HAP-1 (cell line): ENCODE measurements around the gene SCAMP4.

Experiments used
- DNase-seq, 2 experiments: peaks; one replicate each; pipeline ENCODE4 v3.0.0-alpha.2; 2016 to 2020; ENCODE audit warnings: low spot score in 2 of 2
- H3K27me3 ChIP-seq: fragments of 250-450 bp; sonication (Bioruptor Pico); 2 replicates; pipeline ENCODE4 v1.5.1; 2020; ENCODE audit warnings: low read depth, mild to moderate bottlenecking, moderate library complexity
- H3K36me3 ChIP-seq: fragments of 250-450 bp; sonication (Bioruptor Pico); replicated peaks from 2 replicates; pipeline ENCODE4 v1.5.1; 2020; ENCODE audit warnings: mild to moderate bottlenecking
- H3K4me1 ChIP-seq: fragments of 250-450 bp; sonication (Bioruptor Pico); 2 replicates; pipeline ENCODE4 v1.5.1; 2020; ENCODE audit warnings: mild to moderate bottlenecking
- H3K4me3 ChIP-seq: fragments of 250-450 bp; sonication (Bioruptor Pico); 2 replicates; pipeline ENCODE4 v1.5.1; 2020; ENCODE audit warnings: mild to moderate bottlenecking, moderate library complexity
- H3K9me3 ChIP-seq: fragments of 250-450 bp; sonication (Bioruptor Pico); 2 replicates; pipeline ENCODE4 v1.5.1; 2020; ENCODE audit warnings: mild to moderate bottlenecking, moderate library complexity
- in situ Hi-C: fragments of 300-500 bp; cut with MboI; formaldehyde crosslinking; loops from 3 replicates; pipeline ENCODE4 v1.14.3; 2020; ENCODE audit warnings: low sequenced_read_pairs, inconsistent platforms, mixed read lengths

Gene SCAMP4

GRCh38 chr19:1862424-1863327 lies 42.5 kb upstream of the SCAMP4 start:
- peaks cover 21% of the 10 kb centered on the region for H3K4me1 ChIP-seq
- H3K9me3 ChIP-seq = no peaks in the 10 kb centered on the region
- H3K4me3 ChIP-seq = peak overlapping the region; percentile 75
- in situ Hi-C loops = no loop called here
- DNase-seq = peak in 1 of 2 experiments; percentile 69
- no peaks in the 10 kb centered on the region for H3K36me3 ChIP-seq
- H3K27me3 ChIP-seq = no peaks in the 10 kb centered on the region

DNA sequence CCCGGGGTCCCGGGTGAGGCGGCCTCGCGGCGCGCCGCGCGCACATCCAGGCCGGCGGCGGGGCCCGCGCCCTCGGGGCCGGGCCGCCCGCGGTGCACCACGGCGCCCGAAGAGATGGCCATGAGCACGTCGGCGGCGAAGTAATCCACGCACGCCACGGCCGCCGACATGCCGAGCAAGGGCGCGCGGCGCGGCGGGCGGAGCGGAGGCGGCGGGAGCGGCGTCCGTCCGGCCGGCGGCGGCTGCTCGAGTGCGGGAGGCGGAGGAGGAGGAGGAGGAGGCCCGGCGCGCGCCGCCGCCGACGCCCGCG lies 41.9 kb upstream of the SCAMP4 start, which contains the start of gene KLF16:
Gene KLF16 (minus strand): TSS at position 252 of the 310 bp plus-strand sequence. CDS start 82 bp downstream, at position 170.
- Histone ChIP-seq H3K4me1 (peaks cover 21% of the 10 kb centered on the region), H3K9me3 (no peaks in the 10 kb centered on the region), H3K36me3 (no peaks in the 10 kb centered on the region), H3K4me3 (peak within 1 kb of the TSS; percentile 75), H3K27me3 (no peaks in the 10 kb centered on the region)
- in situ Hi-C loops = no loop called here
- no peak for DNase-seq

DNA sequence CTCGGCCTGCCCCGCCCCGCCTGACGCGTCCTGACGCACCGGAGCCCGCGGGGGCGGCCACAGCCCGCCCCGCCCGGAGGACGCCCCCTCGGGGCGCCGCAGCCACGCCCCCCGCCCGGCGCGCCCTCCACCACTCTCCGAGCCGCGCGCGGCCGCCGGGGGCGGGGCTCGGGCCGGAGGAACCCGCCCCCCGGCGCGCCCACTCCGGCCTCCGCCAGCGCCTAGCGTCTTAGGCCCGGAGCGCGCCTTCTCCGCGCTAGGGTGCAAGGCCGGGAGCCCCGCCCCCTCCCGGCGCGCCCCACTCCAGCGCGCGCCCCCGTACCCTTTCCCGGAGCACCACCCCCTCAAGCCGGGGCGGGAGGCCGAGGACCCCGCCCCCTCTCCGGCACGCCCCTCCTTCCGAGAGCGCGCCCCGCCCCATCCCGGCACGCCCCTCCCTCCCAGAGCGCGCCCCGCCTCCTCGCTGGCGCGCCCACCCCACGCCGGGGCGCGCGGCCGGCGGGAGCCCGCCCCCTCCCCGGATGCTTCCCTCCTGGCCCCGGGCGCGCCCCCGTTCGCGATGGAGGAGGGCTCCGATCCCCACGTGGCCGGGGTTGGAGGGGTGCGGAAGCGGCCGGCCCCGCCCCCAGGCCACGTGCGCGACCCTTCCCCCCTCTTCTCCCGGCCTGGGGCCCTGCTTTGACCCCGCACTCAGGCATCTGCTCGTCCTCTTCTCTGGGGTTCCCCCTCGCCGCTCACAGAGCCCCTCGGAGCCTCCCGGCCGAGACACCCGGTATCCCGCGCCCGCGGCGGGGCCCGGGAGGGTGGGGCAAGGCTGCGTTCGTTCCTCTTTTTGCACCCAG lies 41.3 kb upstream of the SCAMP4 start:
- peak; percentile 87 to 96 for DNase-seq
- in situ Hi-C loops = no loop called here
- Histone ChIP-seq H3K27me3 (no peaks in the 10 kb centered on the region), H3K4me3 (peak overlapping the region; percentile 75), H3K36me3 (no peaks in the 10 kb centered on the region), H3K4me1 (peaks cover 21% of the 10 kb centered on the region), H3K9me3 (no peaks in the 10 kb centered on the region)

DNA sequence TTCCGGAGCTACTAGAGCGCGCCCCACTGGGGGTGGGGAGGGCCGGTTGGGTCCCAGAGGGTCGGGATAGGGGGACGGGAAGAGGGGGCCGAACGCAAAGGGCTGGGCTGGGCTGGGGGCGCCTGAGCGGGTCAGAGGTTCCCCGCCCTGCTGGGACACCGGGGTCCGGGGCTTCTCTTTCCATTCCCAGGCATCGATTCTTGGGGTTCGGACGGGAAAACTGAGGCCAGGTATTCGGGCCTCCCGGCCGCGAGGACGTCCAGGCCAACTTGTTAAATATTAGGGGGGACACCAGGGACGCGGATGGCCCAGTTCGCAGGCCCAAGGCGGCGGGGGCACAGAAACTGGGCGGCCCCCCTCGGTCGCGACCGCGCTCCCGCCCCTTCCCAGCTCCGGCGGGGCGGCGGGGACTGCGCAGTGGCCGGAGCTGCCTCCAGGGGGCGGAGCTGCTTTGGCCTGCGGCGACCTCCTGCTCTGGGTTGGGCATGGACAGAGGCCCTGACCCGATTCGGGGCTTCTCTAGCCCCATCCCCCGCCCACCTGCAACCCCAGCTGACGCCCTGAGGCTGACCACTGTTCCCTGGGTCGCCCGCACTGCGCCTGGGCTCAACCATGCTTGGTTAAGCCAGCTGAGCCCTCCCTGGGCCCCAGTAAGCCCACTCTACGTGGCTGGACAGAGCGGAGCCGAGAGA lies 40.6 kb upstream of the SCAMP4 start:
- Histone ChIP-seq H3K36me3 (no peaks in the 10 kb centered on the region), H3K4me3 (peak overlapping the region; percentile 75), H3K9me3 (no peaks in the 10 kb centered on the region), H3K27me3 (no peaks in the 10 kb centered on the region), H3K4me1 (peaks cover 14% of the 10 kb centered on the region)
- in situ Hi-C loops = no loop called here
- peak in 1 of 2 experiments; percentile 89 for DNase-seq

- no peaks in the 10 kb centered on the region for H3K36me3 ChIP-seq
Observed at GRCh38 chr19:1865172-1866010, 39.8 kb upstream of the SCAMP4 start.

DNA sequence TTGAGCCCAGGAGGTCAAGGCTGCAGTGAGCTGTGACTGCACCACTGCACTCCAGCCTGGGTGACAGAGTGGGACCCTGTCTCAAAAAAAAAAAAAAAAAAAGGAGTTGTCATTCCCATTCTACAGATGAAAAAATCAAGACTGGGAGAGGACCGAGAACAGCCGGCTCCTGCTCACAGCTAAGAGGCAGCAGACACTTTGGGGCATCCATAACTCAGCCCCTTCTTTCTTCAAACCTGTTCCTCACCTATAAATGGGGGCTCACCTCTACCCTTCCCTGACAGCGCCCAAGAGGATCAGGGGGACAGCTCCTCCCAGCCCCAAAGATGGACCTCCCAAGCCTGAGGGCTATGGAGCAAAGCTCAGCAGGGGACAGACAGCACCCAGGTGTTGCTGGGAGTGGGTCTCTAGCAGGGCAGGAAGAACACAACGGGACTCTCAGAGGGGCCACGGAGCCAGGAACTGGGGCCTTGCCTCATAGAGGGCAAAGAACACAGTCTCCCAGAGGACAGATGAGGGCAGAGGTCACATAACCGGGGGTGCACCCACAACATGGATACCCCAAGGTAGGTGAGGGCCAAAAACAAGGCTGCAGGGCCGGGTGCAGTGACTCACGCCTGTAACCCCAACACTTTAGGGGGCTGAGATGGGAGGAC lies 38.4 kb upstream of the SCAMP4 start:
- H3K27me3 ChIP-seq = no peaks in the 10 kb centered on the region
- in situ Hi-C loops = no loop called here
- peaks cover 5% of the 10 kb centered on the region for H3K4me1 ChIP-seq
- no peak overlapping the region for H3K4me3 ChIP-seq
- no peaks in the 10 kb centered on the region for H3K9me3 ChIP-seq
- no peak for DNase-seq
- no peaks in the 10 kb centered on the region; the same call in 1 of the 2 replicates for H3K36me3 ChIP-seq

More at GRCh38 chr19:1865172-1866010, 39.8 kb upstream of the SCAMP4 start:
- Histone ChIP-seq H3K27me3 (no peaks in the 10 kb centered on the region), H3K4me1 (peaks cover 8% of the 10 kb centered on the region), H3K4me3 (peak overlapping the region; percentile 75), H3K9me3 (no peaks in the 10 kb centered on the region)
- in situ Hi-C loops = no loop called here
- DNase-seq = no peak

DNA sequence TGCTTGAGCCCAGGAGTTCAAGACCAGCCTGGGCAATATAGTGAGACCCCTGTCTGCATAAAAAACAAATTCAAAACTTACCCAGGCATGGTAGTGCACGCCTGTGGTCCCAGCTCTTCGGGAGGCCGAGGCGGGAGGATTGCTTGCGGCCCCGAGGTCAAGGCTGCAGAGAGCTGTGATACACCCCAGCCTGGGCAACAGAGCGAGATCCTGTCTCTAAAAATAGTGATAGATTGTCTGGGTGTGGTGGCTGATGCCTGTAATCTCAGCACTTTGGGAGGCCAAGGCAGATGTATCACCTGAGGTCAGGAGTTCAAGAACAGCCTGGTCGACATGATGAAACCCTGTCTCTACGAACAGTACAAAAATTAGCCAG lies 37.9 kb upstream of the SCAMP4 start:
- Histone ChIP-seq H3K4me1 (peaks cover 5% of the 10 kb centered on the region), H3K4me3 (no peak overlapping the region), H3K9me3 (no peaks in the 10 kb centered on the region), H3K27me3 (no peaks in the 10 kb centered on the region), H3K36me3 (no peaks in the 10 kb centered on the region; the same call in 1 of the 2 replicates)
- in situ Hi-C loops = no loop called here
- DNase-seq = no peak

GRCh38 chr19:1868971-1869370 lies 36.2 kb upstream of the SCAMP4 start:
- H3K4me3 ChIP-seq = no peak overlapping the region

GRCh38 chr19:1871140-1871597 lies 34.0 kb upstream of the SCAMP4 start:
- Histone ChIP-seq H3K36me3 (peaks cover 9% of the 10 kb centered on the region), H3K4me3 (no peak overlapping the region), H3K27me3 (no peaks in the 10 kb centered on the region), H3K9me3 (no peaks in the 10 kb centered on the region), H3K4me1 (peaks cover 11% of the 10 kb centered on the region)
- in situ Hi-C loops = no loop called here
- DNase-seq = no peak

More at GRCh38 chr19:1868971-1869370, 36.2 kb upstream of the SCAMP4 start:
- H3K4me1 ChIP-seq = peaks cover 11% of the 10 kb centered on the region
- in situ Hi-C loops = no loop called here
- no peaks in the 10 kb centered on the region for H3K9me3 ChIP-seq
- no peak for DNase-seq
- peaks cover 9% of the 10 kb centered on the region for H3K36me3 ChIP-seq
- H3K27me3 ChIP-seq = no peaks in the 10 kb centered on the region

- Histone ChIP-seq H3K27me3 (no peaks in the 10 kb centered on the region), H3K9me3 (no peaks in the 10 kb centered on the region), H3K4me3 (no peak overlapping the region), H3K4me1 (peaks cover 15% of the 10 kb centered on the region), H3K36me3 (peaks cover 9% of the 10 kb centered on the region)
- no peak for DNase-seq
- in situ Hi-C loops = no loop called here
Observed at GRCh38 chr19:1871630-1872029, 33.6 kb upstream of the SCAMP4 start.

DNA sequence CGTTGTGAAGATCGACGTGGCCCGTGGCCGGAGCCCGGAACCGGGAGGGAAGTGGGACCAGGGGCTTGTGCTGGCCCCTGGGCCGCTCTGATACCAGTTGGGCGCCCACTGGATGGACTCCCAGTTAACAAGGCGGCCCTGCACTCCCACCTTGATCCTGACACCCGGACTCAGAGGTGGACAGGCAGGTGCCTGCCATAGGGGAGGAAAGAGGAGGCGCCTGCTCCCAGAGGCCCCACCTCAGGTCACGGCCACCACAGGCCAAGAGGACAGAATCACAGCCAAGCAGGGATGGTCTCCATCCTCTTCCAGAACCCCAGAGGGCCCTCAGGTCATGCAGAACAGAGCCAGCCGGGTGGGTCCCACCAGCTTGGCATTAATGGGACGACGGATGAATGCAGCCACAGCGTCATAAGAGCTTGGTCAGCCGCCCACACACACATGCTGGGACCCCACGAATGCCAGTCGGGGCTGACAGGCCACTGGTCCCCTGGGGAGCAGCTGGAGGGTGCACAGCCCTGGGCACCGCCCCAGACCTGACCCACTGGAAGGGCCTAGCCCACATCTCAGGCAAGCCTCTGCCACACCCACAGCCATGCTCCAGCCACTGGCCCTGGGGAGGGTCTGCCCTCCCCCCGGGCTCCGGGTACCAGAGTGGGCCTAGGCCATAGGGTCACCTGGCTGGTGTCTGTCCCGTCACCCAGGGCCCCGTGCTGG lies 32.2 kb upstream of the SCAMP4 start:
- Histone ChIP-seq H3K4me3 (peak overlapping the region; percentile 95; the same call in 1 of the 2 replicates), H3K9me3 (no peaks in the 10 kb centered on the region)
- in situ Hi-C loops = no loop called here

More for the DNA sequence above, 32.2 kb upstream of the SCAMP4 start:
- Histone ChIP-seq H3K27me3 (no peaks in the 10 kb centered on the region), H3K36me3 (peaks cover 9% of the 10 kb centered on the region), H3K4me1 (peaks cover 16% of the 10 kb centered on the region)
- DNase-seq = no peak
